ENCODE measurements around the gene KIF4A. TPM values are rescaled to one million over a fixed set of nuclear protein-coding genes. Genes with fewer than 3 reads are reported as not detected.

Gene KIF4A
- total RNA-seq, 2 experiments from 2014 or later, result 29.9 to 40.7 TPM

DNA sequence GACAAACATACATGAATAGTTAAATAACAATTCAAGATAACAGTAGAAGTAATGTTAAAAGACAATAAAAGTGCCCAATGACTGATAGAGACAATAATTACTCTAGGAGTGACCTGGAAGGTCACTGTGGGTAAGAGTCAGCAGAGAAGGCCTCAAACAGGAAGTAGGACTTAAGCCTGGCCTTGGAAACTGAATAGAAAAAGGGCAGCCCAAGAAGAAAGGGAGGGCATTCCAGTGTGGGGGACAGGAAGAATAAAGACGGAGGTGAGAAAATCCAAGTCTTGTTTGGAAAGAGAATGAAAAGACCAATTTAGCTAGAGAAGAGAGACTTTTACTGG lies 35.9 kb upstream of the KIF4A start:
- Histone ChIP-seq H3K9me2 (ENCODE audit: insufficient read depth, low read length) (no peaks in the 10 kb centered on the region), H3K9me3 (ENCODE audit: low read length) (no peaks in the 10 kb centered on the region), H3K4me2 (ENCODE audit: low read length) (no peak overlapping the region), H3K4me1 (ENCODE audit: insufficient read depth, low read length, poor library complexity, severe bottlenecking) (no peaks in the 10 kb centered on the region), H3K4me3 (ENCODE audit: low read depth, low read length, poor library complexity, severe bottlenecking) (no peak overlapping the region), H2AFZ (ENCODE audit: low read length) (no peak overlapping the region), H4K20me1 (ENCODE audit: insufficient read depth, low read length) (no peaks in the 10 kb centered on the region), H3K79me2 (ENCODE audit: insufficient read depth, low read depth, low read length) (no peaks in the 10 kb centered on the region), H3K27ac (ENCODE audit: low read depth, low read length, poor library complexity, severe bottlenecking) (no peak overlapping the region), H3K36me3 (ENCODE audit: insufficient read depth, low read length) (no peaks in the 10 kb centered on the region)
- intact Hi-C loops (cut with micrococcal nuclease; ENCODE audit: unreplicated experiment), result no loop called here
- DNase-seq (ENCODE audit: low spot score), result no peak
- ChIA-PET CTCF (ENCODE audit: unreplicated experiment) (no interaction called here), POLR2A (interaction anchor here (1.0 kb wide), 1 partner anchor 121 kb away, joined by 3 read pairs; the partner anchor contains the start of gene IGBP1)
- TF ChIP-seq EZH2phosphoT487 (IDR thresholded peaks at IDR 0.05; ENCODE audit: borderline replicate concordance, low read depth, low read length), result no peak
- TF ChIP-seq, protein P1, sequence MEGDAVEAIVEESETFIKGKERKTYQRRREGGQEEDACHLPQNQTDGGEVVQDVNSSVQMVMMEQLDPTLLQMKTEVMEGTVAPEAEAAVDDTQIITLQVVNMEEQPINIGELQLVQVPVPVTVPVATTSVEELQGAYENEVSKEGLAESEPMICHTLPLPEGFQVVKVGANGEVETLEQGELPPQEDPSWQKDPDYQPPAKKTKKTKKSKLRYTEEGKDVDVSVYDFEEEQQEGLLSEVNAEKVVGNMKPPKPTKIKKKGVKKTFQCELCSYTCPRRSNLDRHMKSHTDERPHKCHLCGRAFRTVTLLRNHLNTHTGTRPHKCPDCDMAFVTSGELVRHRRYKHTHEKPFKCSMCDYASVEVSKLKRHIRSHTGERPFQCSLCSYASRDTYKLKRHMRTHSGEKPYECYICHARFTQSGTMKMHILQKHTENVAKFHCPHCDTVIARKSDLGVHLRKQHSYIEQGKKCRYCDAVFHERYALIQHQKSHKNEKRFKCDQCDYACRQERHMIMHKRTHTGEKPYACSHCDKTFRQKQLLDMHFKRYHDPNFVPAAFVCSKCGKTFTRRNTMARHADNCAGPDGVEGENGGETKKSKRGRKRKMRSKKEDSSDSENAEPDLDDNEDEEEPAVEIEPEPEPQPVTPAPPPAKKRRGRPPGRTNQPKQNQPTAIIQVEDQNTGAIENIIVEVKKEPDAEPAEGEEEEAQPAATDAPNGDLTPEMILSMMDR (conservative IDR thresholded peaks at IDR 0.05; ENCODE audit: low read length), result no peak
- BruUV-seq (replicated peaks), result no TSS peak

DNA sequence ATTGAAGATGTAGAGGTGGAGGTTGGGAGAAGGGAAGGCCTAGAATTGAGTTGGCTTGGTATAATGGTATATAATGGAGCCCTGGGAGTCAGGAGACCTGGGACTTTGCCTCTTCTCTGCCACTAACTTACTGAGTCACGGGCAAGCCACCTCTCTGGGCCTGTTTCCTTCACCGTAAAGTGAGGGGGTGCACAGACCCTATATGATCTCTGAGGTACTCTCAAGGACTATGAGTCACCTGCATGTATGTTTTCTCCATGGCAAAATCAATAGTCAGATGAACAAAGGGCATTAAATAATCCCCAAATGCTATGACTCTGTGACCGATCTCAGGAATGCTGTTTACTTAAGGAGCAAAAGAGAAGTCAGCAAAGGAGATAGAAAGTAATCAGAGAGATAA lies 35.0 kb upstream of the KIF4A start:
- H3K4me2 ChIP-seq (ENCODE audit: low read length), result no peak overlapping the region
- intact Hi-C loops (cut with micrococcal nuclease; ENCODE audit: unreplicated experiment), result no loop called here
- no peak overlapping the region for H3K27ac ChIP-seq (ENCODE audit: low read depth, low read length, poor library complexity, severe bottlenecking)
- no peak for DNase-seq (ENCODE audit: low spot score)
- H3K4me1 ChIP-seq (ENCODE audit: insufficient read depth, low read length, poor library complexity, severe bottlenecking), result no peaks in the 10 kb centered on the region
- TF ChIP-seq EZH2phosphoT487 (IDR thresholded peaks at IDR 0.05; ENCODE audit: borderline replicate concordance, low read depth, low read length), result no peak
- TF ChIP-seq, protein P1 (conservative IDR thresholded peaks at IDR 0.05; ENCODE audit: low read length), result no peak
- H3K4me3 ChIP-seq (ENCODE audit: low read depth, low read length, poor library complexity, severe bottlenecking), result no peak overlapping the region
- ChIA-PET POLR2A (no interaction called here), CTCF (ENCODE audit: unreplicated experiment) (no interaction called here)
- H2AFZ ChIP-seq (ENCODE audit: low read length), result no peak overlapping the region
- H3K9me3 ChIP-seq (ENCODE audit: low read length), result no peaks in the 10 kb centered on the region
- H3K36me3 ChIP-seq (ENCODE audit: insufficient read depth, low read length), result no peaks in the 10 kb centered on the region
- no TSS peak for BruUV-seq (replicated peaks)
- H3K79me2 ChIP-seq (ENCODE audit: insufficient read depth, low read depth, low read length), result no peaks in the 10 kb centered on the region
- no peaks in the 10 kb centered on the region for H4K20me1 ChIP-seq (ENCODE audit: insufficient read depth, low read length)
- no peaks in the 10 kb centered on the region for H3K9me2 ChIP-seq (ENCODE audit: insufficient read depth, low read length)

DNA sequence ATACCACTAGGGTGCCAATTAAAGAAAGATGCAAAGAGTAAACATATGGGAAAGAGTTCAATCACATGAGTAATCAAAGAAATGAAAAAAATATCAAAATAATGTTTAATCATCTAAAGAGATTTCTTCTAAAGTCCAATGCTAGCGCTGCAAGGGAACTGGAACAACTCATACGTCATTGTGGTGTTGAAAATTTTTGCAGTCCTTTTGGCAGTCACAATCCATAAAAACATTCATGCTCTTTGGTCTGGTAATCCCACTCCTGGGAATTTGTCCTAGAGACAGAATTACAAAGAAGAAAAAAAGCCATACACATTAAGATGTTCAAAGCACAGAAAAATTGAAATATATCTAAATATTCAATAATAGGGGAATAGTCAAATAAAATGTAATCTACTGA lies 34.5 kb upstream of the KIF4A start:
- CTCF ChIA-PET (ENCODE audit: unreplicated experiment), result no interaction called here
- H3K9me2 ChIP-seq (ENCODE audit: insufficient read depth, low read length), result no peaks in the 10 kb centered on the region

More for the DNA sequence above, 34.5 kb upstream of the KIF4A start:
- TF ChIP-seq, protein P1 (conservative IDR thresholded peaks at IDR 0.05; ENCODE audit: low read length), result no peak
- no peak for TF ChIP-seq EZH2phosphoT487 (IDR thresholded peaks at IDR 0.05; ENCODE audit: borderline replicate concordance, low read depth, low read length)
- Histone ChIP-seq H4K20me1 (ENCODE audit: insufficient read depth, low read length) (no peaks in the 10 kb centered on the region), H3K27ac (ENCODE audit: low read depth, low read length, poor library complexity, severe bottlenecking) (no peak overlapping the region), H3K4me2 (ENCODE audit: low read length) (no peak overlapping the region), H3K79me2 (ENCODE audit: insufficient read depth, low read depth, low read length) (no peaks in the 10 kb centered on the region), H3K4me1 (ENCODE audit: insufficient read depth, low read length, poor library complexity, severe bottlenecking) (no peaks in the 10 kb centered on the region), H3K4me3 (ENCODE audit: low read depth, low read length, poor library complexity, severe bottlenecking) (no peak overlapping the region), H3K9me3 (ENCODE audit: low read length) (no peaks in the 10 kb centered on the region), H2AFZ (ENCODE audit: low read length) (no peak overlapping the region), H3K36me3 (ENCODE audit: insufficient read depth, low read length) (no peaks in the 10 kb centered on the region)
- no peak for DNase-seq (ENCODE audit: low spot score)
- intact Hi-C loops (cut with micrococcal nuclease; ENCODE audit: unreplicated experiment), result no loop called here
- POLR2A ChIA-PET, result no interaction called here
- no TSS peak for BruUV-seq (replicated peaks)

Measured in OCI-LY7 (cell line).